K562 (cell line): ENCODE measurements around the gene CD84. TPM values are rescaled to one million over a fixed set of nuclear protein-coding genes. Genes with fewer than 3 reads are reported as not detected.

ENCODE experiments used
- ATF1 ChIP-seq, 2 experiments: fragments of 450-650 bp in 1 of 2; IDR thresholded peaks; 2 replicates each; pipeline ENCODE4 v1.6.1; 2016; ENCODE audit warnings: missing compliant biosample characterization in 1 of 2, missing genetic modification characterization in 1 of 2
- BCL6 ChIP-seq: fragments of 250-450 bp; sonication (Bioruptor Pico); IDR thresholded peaks from 2 replicates; pipeline ENCODE4 v1.4.0; 2020
- BRD4 ChIP-seq: fragments of 200-600 bp; sonication (generic); IDR thresholded peaks from 2 replicates; pipeline ENCODE4 v1.6.1; 2017; ENCODE audit warnings: inconsistent platforms
- CC2D1A ChIP-seq: fragments of 450-650 bp; IDR thresholded peaks from 2 replicates; pipeline ENCODE4 v1.6.1; 2017; ENCODE audit warnings: mild to moderate bottlenecking
- HDAC1 ChIP-seq, 2 experiments: fragments of 450-650 bp; IDR thresholded peaks; 2 replicates each; pipeline ENCODE4 v1.6.1; 2016 to 2017; ENCODE audit warnings: inconsistent platforms in 1 of 2, mild to moderate bottlenecking in 1 of 2, moderate library complexity in 1 of 2
- HDAC8 ChIP-seq: fragments of 450-650 bp; IDR thresholded peaks from 2 replicates; pipeline ENCODE4 v1.6.1; 2016; ENCODE audit warnings: mild to moderate bottlenecking, missing genetic modification characterization, moderate library complexity, missing compliant biosample characterization
- JUN ChIP-seq, 2 experiments: sonication (generic) in 1 of 2; formaldehyde crosslinking in 1 of 2; IDR thresholded peaks; 2 replicates each; pipeline versions ENCODE4 v1.6.1 to v1.8.0; 2012 to 2022; ENCODE audit warnings: borderline replicate concordance in 2 of 2, mild to moderate bottlenecking in 2 of 2, improper control_type of control experiment in 1 of 2, low read depth in 1 of 2, low read length in 1 of 2, missing genetic modification reagents in 1 of 2
- MAFK ChIP-seq: IDR thresholded peaks from 2 replicates; pipeline ENCODE4 v1.6.1; 2011; ENCODE audit warnings: low read length, improper control_type of control experiment
- MTF1 ChIP-seq: fragments of 250-450 bp; sonication (Bioruptor Pico); IDR thresholded peaks from 2 replicates; pipeline ENCODE4 v1.9.0; 2021; ENCODE audit warnings: moderate library complexity, mild to moderate bottlenecking, inconsistent platforms, borderline replicate concordance
- PRMT5 ChIP-seq: sonication (generic); formaldehyde crosslinking; IDR thresholded peaks from 2 replicates; pipeline ENCODE4 v1.5.0; 2020; ENCODE audit warnings: missing genetic modification reagents
- ZNF165 ChIP-seq: fragments of 250-450 bp; sonication (Bioruptor Pico); IDR thresholded peaks from 2 replicates; pipeline ENCODE4 v1.4.0; 2020; ENCODE audit warnings: borderline replicate concordance
- ZNF282 ChIP-seq: sonication (generic); formaldehyde crosslinking; IDR thresholded peaks from 2 replicates; pipeline ENCODE4 v1.8.1; 2023; ENCODE audit warnings: missing genetic modification reagents
- ZNF586 ChIP-seq: fragments of 450-650 bp; formaldehyde crosslinking; conservative IDR thresholded peaks from 2 replicates; pipeline ENCODE4 v1.4.0; 2020; ENCODE audit warnings: mild to moderate bottlenecking, moderate library complexity
- polyA plus RNA-seq, 8 experiments: library from polyadenylated mRNA; depleted of rRNA in 4 of 8; stranded (reverse) in 5 of 8; unstranded in 3 of 8; fragments of >200 nt; fragmentation: Nextera tagmentation in 2 of 8; fragmentation: Illumina TruSeq in 1 of 8; extraction: Ambion mirVana in 2 of 8; extraction: Trizol in 1 of 8; gene quantifications; 2 replicates each; pipeline versions ENCODE4 v1.2.1 to v1.2.3, GENCODE V29; 2011 to 2014; ENCODE audit warnings: inconsistent platforms in 1 of 8, missing spikeins in 1 of 8
- total RNA-seq, 7 experiments: library from RNA; depleted of rRNA in 6 of 7; stranded (reverse); fragments of >200 nt in 6 of 7; fragmentation: Illumina TruSeq in 2 of 7; extraction: Trizol in 2 of 7; gene quantifications; 2 replicates each; pipeline versions ENCODE4 v1.2.1 to v1.2.3, GENCODE V29; 2011 to 2021; ENCODE audit warnings: low replicate concordance in 1 of 7
- TF ChIP-seq, protein P1 (sequence below), 2 experiments: fragments of 450-650 bp in 1 of 2; sonication (generic) in 1 of 2; formaldehyde crosslinking in 1 of 2; IDR thresholded peaks; 2 replicates each; pipeline versions ENCODE4 v1.7.1 to v1.9.0; 2016 to 2022; ENCODE audit warnings: inconsistent platforms in 1 of 2, mild to moderate bottlenecking in 1 of 2, missing genetic modification reagents in 1 of 2
- TF ChIP-seq, protein P2 (sequence below): IDR thresholded peaks from 3 replicates; pipeline ENCODE4 v1.6.1; 2011; ENCODE audit warnings: borderline replicate concordance, mild to moderate bottlenecking, moderate library complexity; ENCODE audit not compliant: insufficient read length; ENCODE audit errors: extremely low read depth

CD84 gene
- total and polyA plus RNA-seq, 9 of the 15 experiments (the other 6 are each of a cell fraction or from before 2014, with no cell fraction given): 0.82 to 6.8 (median 2.0) TPM

DNA sequence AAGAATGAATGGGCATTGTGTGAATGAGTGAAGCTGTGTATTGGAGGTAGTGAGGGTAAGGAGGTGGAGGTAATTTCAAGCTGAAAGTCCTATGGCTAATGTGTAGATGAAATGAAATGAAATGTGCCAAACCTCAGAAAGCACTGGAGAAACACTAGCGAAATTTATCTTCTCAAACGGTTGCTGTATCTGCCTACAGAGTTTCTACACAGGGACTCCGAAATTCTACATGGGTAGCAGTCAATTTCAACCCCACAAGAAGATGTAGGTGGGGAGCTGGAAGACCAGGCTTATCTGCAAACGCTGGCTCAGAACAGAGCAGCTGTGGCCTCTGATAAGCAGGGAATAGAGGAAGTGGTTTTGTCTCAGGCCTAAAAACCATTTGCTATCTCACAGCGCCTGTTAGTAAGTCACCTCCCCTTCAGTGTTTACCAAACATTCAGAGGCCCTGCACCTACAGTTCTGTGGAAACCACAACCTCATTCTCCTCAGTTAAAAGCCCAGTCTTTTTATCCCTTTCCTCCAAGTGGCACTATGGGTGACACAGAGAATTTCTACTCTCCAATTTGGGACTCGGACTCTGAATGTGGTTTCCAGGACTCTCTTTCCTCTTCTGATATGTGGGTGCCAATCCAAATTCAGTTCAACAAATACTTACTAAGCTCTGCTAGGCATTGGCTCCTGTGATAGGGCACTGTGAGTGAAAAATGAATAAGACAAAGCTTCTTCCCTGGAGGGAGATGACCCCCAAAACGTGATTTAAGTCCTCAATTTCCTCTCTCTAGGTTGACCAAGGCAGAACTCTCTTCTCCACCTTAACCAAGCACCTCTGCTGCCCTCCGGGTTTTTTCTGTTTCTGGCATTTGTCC is 39.1 kb downstream of the CD84 start (continued):
- TF ChIP-seq, protein P1, sequence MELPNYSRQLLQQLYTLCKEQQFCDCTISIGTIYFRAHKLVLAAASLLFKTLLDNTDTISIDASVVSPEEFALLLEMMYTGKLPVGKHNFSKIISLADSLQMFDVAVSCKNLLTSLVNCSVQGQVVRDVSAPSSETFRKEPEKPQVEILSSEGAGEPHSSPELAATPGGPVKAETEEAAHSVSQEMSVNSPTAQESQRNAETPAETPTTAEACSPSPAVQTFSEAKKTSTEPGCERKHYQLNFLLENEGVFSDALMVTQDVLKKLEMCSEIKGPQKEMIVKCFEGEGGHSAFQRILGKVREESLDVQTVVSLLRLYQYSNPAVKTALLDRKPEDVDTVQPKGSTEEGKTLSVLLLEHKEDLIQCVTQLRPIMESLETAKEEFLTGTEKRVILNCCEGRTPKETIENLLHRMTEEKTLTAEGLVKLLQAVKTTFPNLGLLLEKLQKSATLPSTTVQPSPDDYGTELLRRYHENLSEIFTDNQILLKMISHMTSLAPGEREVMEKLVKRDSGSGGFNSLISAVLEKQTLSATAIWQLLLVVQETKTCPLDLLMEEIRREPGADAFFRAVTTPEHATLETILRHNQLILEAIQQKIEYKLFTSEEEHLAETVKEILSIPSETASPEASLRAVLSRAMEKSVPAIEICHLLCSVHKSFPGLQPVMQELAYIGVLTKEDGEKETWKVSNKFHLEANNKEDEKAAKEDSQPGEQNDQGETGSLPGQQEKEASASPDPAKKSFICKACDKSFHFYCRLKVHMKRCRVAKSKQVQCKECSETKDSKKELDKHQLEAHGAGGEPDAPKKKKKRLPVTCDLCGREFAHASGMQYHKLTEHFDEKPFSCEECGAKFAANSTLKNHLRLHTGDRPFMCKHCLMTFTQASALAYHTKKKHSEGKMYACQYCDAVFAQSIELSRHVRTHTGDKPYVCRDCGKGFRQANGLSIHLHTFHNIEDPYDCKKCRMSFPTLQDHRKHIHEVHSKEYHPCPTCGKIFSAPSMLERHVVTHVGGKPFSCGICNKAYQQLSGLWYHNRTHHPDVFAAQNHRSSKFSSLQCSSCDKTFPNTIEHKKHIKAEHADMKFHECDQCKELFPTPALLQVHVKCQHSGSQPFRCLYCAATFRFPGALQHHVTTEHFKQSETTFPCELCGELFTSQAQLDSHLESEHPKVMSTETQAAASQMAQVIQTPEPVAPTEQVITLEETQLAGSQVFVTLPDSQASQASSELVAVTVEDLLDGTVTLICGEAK (IDR thresholded peaks at IDR 0.05): peak; percentile 67; the same call in 1 of the 2 replicates
- TF ChIP-seq, protein P1 (CRISPR knock-in tag; IDR thresholded peaks at IDR 0.05): no peak
- TF ChIP-seq, protein P2, sequence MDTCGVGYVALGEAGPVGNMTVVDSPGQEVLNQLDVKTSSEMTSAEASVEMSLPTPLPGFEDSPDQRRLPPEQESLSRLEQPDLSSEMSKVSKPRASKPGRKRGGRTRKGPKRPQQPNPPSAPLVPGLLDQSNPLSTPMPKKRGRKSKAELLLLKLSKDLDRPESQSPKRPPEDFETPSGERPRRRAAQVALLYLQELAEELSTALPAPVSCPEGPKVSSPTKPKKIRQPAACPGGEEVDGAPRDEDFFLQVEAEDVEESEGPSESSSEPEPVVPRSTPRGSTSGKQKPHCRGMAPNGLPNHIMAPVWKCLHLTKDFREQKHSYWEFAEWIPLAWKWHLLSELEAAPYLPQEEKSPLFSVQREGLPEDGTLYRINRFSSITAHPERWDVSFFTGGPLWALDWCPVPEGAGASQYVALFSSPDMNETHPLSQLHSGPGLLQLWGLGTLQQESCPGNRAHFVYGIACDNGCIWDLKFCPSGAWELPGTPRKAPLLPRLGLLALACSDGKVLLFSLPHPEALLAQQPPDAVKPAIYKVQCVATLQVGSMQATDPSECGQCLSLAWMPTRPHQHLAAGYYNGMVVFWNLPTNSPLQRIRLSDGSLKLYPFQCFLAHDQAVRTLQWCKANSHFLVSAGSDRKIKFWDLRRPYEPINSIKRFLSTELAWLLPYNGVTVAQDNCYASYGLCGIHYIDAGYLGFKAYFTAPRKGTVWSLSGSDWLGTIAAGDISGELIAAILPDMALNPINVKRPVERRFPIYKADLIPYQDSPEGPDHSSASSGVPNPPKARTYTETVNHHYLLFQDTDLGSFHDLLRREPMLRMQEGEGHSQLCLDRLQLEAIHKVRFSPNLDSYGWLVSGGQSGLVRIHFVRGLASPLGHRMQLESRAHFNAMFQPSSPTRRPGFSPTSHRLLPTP: no peak
- TF ChIP-seq BCL6 (peak; percentile 82; the same call in 1 of the 2 replicates), ATF1 (CRISPR knock-in tag; IDR thresholded peaks at IDR 0.05) (no peak), ATF1 (tag; IDR thresholded peaks at IDR 0.05) (peak; percentile 85), PRMT5 (CRISPR knock-in tag) (no peak), MAFK (no peak; the same call in 1 of the 2 replicates), ZNF282 (CRISPR knock-in tag) (no peak), BRD4 (no peak; the same call in 1 of the 2 replicates), HDAC1 (IDR thresholded peaks at IDR 0.05) (peak in 1 of 2 experiments; percentile 86; a peak in 2 of 4 replicates), ZNF586 (CRISPR knock-in tag) (no peak), CC2D1A (peak; percentile 100), ZNF165 (CRISPR knock-in tag) (no peak), HDAC8 (tag) (no peak), JUN (IDR thresholded peaks at IDR 0.05; ENCODE audit: borderline replicate concordance, low read depth, low read length) (peak; percentile 81), JUN (CRISPR knock-in tag; IDR thresholded peaks at IDR 0.05; ENCODE audit: borderline replicate concordance) (no peak), MTF1 (CRISPR knock-in tag) (no peak)
